ENCODE results near the gene HECTD2. TPM values are rescaled to one million over a fixed set of nuclear protein-coding genes. Genes with fewer than 3 reads are reported as not detected.

Gene HECTD2
- total and polyA plus RNA-seq, 2 of the 8 experiments (the other 6 are each of a cell fraction or from before 2014, with no cell fraction given), result 5.7 to 11.9 TPM

GRCh38 chr10:91433620-91434019 is 23.5 kb downstream of the HECTD2 start:
- H3K4ac ChIP-seq (replicated peaks; ENCODE audit: insufficient read length, low read depth, low read length), result no peak overlapping the region
- H3K79me1 ChIP-seq (ENCODE audit: low read depth, low read length), result no peaks in the 10 kb centered on the region
- 88% methylated on average over 2 of the region's 2 CpGs; no CpG with 5 or more reads in 1 of the 2 experiments for WGBS, 2 experiments (ENCODE audit: extremely low coverage in 1 of 2, insufficient coverage in 1 of 2, insufficient read length in 1 of 2, insufficient replicate concordance in 2 of 2, low coverage in 1 of 2, low lambda C conversion rate in 2 of 2, missing lambda C conversion rate in 1 of 2)
- no peaks in the 10 kb centered on the region for H3K79me2 ChIP-seq (ENCODE audit: control insufficient read depth in 1 of 2, insufficient read depth in 2 of 2, low read length in 2 of 2)
- H4K5ac ChIP-seq (ENCODE audit: insufficient read length, low read depth, low read length), result no peak overlapping the region
- H2BK12ac ChIP-seq (ENCODE audit: low read depth, low read length), result no peak overlapping the region
- no peak overlapping the region for H3K14ac ChIP-seq (ENCODE audit: insufficient read length)
- H3K9ac ChIP-seq (replicated peaks in 1 of 4; ENCODE audit: extremely low read depth in 1 of 4, low read depth in 3 of 4, low read length in 3 of 4), result peak overlapping the region in 1 of 4 experiments; percentile 8; a peak in 1 of 7 replicates
- DNase-seq (ENCODE audit: low read depth in 1 of 2, low spot score in 2 of 2) (no peak), FAIRE-seq (no peak)
- H3K23ac ChIP-seq (ENCODE audit: insufficient read length), result no peak overlapping the region
- H4K8ac ChIP-seq (ENCODE audit: extremely low read depth, insufficient read depth, low read length), result no peak overlapping the region
- H3K36me3 ChIP-seq (ENCODE audit: control insufficient read depth in 2 of 4, insufficient read depth in 4 of 4, low read length in 3 of 4), result peaks cover 0 to 2% (median 0%) of the 10 kb centered on the region in 4 experiments; a peak in 1 of 8 replicates
- POLR2A ChIA-PET (ENCODE audit: partially characterized antibody), result no interaction called here
- CTCF ChIA-PET (ENCODE audit: partially characterized antibody), result interaction anchor here (0.9 kb wide), 1 partner anchor 261 kb away, joined by 5 read pairs; no protein-coding TSS in a partner anchor
- H2BK15ac ChIP-seq (ENCODE audit: low read length), result no peak overlapping the region
- H3K4me3 ChIP-seq (ENCODE audit: extremely low read depth in 1 of 4, insufficient read depth in 2 of 4, low read depth in 3 of 4, low read length in 4 of 4), result no peak overlapping the region
- H3K27me3 ChIP-seq (replicated peaks in 1 of 4; ENCODE audit: control insufficient read depth in 3 of 4, extremely low read depth in 1 of 4, insufficient read depth in 3 of 4, low read length in 3 of 4), result no peaks in the 10 kb centered on the region
- no peak overlapping the region for H3K56ac ChIP-seq (replicated peaks; ENCODE audit: insufficient read length, low read depth, low read length)
- H3K9me3 ChIP-seq (ENCODE audit: insufficient read depth in 2 of 2, low read depth in 1 of 2, low read length in 1 of 2), result no peaks in the 10 kb centered on the region
- H2BK5ac ChIP-seq (ENCODE audit: low read depth, low read length), result no peak overlapping the region
- H2AFZ ChIP-seq (ENCODE audit: low read length), result no peak overlapping the region
- no peak overlapping the region for H3K4me2 ChIP-seq (ENCODE audit: insufficient read depth in 1 of 2, low read depth in 2 of 2, low read length in 2 of 2)
- no peak overlapping the region for H2BK20ac ChIP-seq (ENCODE audit: low read length)
- no peak overlapping the region for H3K18ac ChIP-seq (ENCODE audit: extremely low read depth, low read length)
- no peak overlapping the region for H3K27ac ChIP-seq (ENCODE audit: low read depth, low read length)
- no peaks in the 10 kb centered on the region for H4K20me1 ChIP-seq (replicated peaks in 1 of 2; ENCODE audit: control insufficient read depth in 1 of 2, insufficient read depth in 2 of 2, low read length in 2 of 2)
- no peak overlapping the region for H4K91ac ChIP-seq (replicated peaks; ENCODE audit: insufficient read length, low read length)
- H2AK5ac ChIP-seq (ENCODE audit: low read depth, low read length), result no peak overlapping the region
- no peaks in the 10 kb centered on the region for H3K4me1 ChIP-seq (replicated peaks in 1 of 4; ENCODE audit: control insufficient read depth in 3 of 4, insufficient read depth in 4 of 4, low read length in 3 of 4)
- H3K23me2 ChIP-seq (ENCODE audit: low read depth, low read length), result no peaks in the 10 kb centered on the region
- H2BK120ac ChIP-seq (replicated peaks; ENCODE audit: low read depth, low read length), result no peak overlapping the region
- TF ChIP-seq NANOG (IDR thresholded peaks at IDR 0.05; ENCODE audit: insufficient read depth, low read depth, low read length, poor library complexity, severe bottlenecking), result no peak

Measured in H1 (cell line).